Measurements from ENCODE around the gene NAIF1. TPM values are rescaled to one million over a fixed set of nuclear protein-coding genes. Genes with fewer than 3 reads are reported as not detected.

NAIF1 gene
- polyA plus RNA-seq, 1 donor from 2014 or later = 9.9 TPM

DNA sequence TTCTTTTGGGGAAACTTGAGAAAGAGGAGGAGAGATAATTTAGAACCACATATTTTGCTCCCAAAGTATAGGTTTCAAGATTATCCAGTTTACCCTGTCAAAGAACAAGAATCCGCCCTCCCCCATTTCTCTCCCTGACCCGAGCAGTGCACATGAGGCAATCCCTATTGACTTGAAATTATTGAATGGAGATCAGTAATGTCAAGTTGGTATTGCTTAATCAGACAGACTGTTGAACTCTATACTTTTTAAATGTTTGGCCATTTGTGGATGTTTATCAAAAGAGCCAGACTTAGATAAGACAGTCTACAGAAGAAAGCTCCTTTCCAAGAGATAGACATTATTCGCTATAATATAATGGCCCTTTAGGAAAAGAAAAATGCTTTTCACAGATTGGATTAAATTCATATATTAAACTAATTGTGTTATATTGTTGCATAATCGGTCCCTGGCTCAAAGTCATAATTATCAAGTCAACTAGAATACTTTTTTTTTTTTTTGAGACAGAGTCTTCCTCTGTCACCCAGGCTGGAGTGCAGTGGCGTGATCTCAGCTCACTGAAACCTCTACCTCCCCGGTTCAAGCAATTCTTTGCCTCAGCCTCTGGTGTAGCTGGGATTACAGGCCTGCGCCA lies 6.2 kb upstream of the NAIF1 start:
- Histone ChIP-seq H3K4me2 (ENCODE audit: low read length) (no peak overlapping the region), H3K27ac (ENCODE audit: low read length) (no peak overlapping the region), H3K9me3 (ENCODE audit: low read length) (no peaks in the 10 kb centered on the region), H3K9ac (ENCODE audit: low read length) (no peak overlapping the region), H2AFZ (ENCODE audit: low read depth, low read length) (no peak overlapping the region), H4K20me1 (ENCODE audit: insufficient read depth) (no peaks in the 10 kb centered on the region), H3K4me3 (ENCODE audit: low read length) (no peak overlapping the region), H3F3A (ENCODE audit: insufficient read depth, low read length, poor library complexity, severe bottlenecking) (no peaks in the 10 kb centered on the region), H3K79me2 (replicated peaks; ENCODE audit: insufficient read depth, low read length) (peaks cover 11% of the 10 kb centered on the region), H3K27me3 (ENCODE audit: insufficient read depth, low read depth, low read length) (no peaks in the 10 kb centered on the region), H3K36me3 (ENCODE audit: insufficient read depth, low read length) (no peaks in the 10 kb centered on the region), H3K9me2 (ENCODE audit: insufficient read depth, low read length) (no peaks in the 10 kb centered on the region)
- no peak for TF ChIP-seq EZH2 (IDR thresholded peaks at IDR 0.05; ENCODE audit: borderline replicate concordance, insufficient read depth, low read length, poor library complexity, severe bottlenecking)
- TF ChIP-seq, protein P1, sequence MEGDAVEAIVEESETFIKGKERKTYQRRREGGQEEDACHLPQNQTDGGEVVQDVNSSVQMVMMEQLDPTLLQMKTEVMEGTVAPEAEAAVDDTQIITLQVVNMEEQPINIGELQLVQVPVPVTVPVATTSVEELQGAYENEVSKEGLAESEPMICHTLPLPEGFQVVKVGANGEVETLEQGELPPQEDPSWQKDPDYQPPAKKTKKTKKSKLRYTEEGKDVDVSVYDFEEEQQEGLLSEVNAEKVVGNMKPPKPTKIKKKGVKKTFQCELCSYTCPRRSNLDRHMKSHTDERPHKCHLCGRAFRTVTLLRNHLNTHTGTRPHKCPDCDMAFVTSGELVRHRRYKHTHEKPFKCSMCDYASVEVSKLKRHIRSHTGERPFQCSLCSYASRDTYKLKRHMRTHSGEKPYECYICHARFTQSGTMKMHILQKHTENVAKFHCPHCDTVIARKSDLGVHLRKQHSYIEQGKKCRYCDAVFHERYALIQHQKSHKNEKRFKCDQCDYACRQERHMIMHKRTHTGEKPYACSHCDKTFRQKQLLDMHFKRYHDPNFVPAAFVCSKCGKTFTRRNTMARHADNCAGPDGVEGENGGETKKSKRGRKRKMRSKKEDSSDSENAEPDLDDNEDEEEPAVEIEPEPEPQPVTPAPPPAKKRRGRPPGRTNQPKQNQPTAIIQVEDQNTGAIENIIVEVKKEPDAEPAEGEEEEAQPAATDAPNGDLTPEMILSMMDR (IDR thresholded peaks at IDR 0.05; ENCODE audit: poor library complexity, severe bottlenecking) = no peak
- no peak for TF ChIP-seq MXI1 (conservative IDR thresholded peaks at IDR 0.05; ENCODE audit: poor library complexity, severe bottlenecking)
- TF ChIP-seq POLR2AphosphoS5 (IDR thresholded peaks at IDR 0.05) = no peak
- TF ChIP-seq, protein P2, sequence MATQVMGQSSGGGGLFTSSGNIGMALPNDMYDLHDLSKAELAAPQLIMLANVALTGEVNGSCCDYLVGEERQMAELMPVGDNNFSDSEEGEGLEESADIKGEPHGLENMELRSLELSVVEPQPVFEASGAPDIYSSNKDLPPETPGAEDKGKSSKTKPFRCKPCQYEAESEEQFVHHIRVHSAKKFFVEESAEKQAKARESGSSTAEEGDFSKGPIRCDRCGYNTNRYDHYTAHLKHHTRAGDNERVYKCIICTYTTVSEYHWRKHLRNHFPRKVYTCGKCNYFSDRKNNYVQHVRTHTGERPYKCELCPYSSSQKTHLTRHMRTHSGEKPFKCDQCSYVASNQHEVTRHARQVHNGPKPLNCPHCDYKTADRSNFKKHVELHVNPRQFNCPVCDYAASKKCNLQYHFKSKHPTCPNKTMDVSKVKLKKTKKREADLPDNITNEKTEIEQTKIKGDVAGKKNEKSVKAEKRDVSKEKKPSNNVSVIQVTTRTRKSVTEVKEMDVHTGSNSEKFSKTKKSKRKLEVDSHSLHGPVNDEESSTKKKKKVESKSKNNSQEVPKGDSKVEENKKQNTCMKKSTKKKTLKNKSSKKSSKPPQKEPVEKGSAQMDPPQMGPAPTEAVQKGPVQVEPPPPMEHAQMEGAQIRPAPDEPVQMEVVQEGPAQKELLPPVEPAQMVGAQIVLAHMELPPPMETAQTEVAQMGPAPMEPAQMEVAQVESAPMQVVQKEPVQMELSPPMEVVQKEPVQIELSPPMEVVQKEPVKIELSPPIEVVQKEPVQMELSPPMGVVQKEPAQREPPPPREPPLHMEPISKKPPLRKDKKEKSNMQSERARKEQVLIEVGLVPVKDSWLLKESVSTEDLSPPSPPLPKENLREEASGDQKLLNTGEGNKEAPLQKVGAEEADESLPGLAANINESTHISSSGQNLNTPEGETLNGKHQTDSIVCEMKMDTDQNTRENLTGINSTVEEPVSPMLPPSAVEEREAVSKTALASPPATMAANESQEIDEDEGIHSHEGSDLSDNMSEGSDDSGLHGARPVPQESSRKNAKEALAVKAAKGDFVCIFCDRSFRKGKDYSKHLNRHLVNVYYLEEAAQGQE (IDR thresholded peaks at IDR 0.05; ENCODE audit: borderline replicate concordance) = no peak
- no peak for TF ChIP-seq EP300 (conservative IDR thresholded peaks at IDR 0.05; ENCODE audit: poor library complexity, severe bottlenecking)
- no peak for TF ChIP-seq TAF1 (IDR thresholded peaks at IDR 0.05; ENCODE audit: low read depth)
- TF ChIP-seq RAD21 (conservative IDR thresholded peaks at IDR 0.05) = no peak
- no peak for TF ChIP-seq SMC3 (conservative IDR thresholded peaks at IDR 0.05; ENCODE audit: poor library complexity)

DNA sequence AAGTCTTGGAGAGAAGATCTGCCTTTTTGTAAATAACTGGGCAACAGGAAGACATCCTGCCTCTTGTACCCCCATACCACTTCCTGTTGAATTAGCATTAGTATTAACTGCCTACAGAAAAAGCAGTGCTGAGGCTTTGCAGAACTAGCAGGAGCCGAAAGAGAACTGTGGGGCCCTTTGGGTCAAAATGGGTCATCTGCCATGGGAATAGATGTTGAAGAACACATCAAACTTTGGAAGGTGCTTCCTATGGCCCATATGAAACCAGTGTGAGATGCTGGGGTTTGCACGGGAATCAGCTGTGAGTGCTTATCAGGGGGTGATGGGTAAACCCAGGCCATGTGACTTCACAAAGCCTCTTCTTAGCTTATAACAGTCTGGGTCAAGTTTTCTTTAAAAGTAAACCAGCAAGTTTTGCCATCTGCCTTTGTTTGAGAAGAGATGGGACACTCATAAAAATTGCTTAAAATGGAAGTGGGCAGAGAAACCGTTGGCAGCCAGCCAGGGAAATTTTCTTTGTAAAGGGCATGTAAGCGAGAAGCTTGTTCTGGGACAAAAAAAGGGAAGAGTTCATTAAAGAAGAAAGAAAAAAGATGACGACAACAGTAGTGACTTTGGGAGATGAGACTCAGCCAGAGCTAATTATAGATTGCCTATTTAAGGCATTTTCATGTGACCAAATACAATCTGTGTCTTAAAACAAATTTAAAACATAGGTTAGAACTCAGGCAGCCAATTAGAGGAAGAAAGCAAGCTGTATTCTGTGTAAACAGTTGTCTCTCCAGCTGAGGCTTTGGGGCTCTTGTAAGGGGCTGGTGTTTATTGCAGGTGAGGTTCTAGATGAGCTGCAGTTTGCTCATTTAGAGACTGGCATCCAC lies 5.3 kb upstream of the NAIF1 start:
- Histone ChIP-seq H3K79me2 (replicated peaks; ENCODE audit: insufficient read depth, low read length) (peaks cover 11% of the 10 kb centered on the region), H3K9me3 (ENCODE audit: low read length) (no peaks in the 10 kb centered on the region), H3K4me3 (ENCODE audit: low read length) (no peak overlapping the region), H3K27ac (ENCODE audit: low read length) (no peak overlapping the region), H3F3A (ENCODE audit: insufficient read depth, low read length, poor library complexity, severe bottlenecking) (no peaks in the 10 kb centered on the region), H3K4me2 (ENCODE audit: low read length) (no peak overlapping the region), H3K9me2 (ENCODE audit: insufficient read depth, low read length) (no peaks in the 10 kb centered on the region), H3K27me3 (ENCODE audit: insufficient read depth, low read depth, low read length) (no peaks in the 10 kb centered on the region), H4K20me1 (ENCODE audit: insufficient read depth) (no peaks in the 10 kb centered on the region), H2AFZ (ENCODE audit: low read depth, low read length) (no peak overlapping the region), H3K9ac (ENCODE audit: low read length) (no peak overlapping the region), H3K36me3 (ENCODE audit: insufficient read depth, low read length) (no peaks in the 10 kb centered on the region)
- TF ChIP-seq EP300 (conservative IDR thresholded peaks at IDR 0.05; ENCODE audit: poor library complexity, severe bottlenecking) (no peak), SMC3 (conservative IDR thresholded peaks at IDR 0.05; ENCODE audit: poor library complexity) (no peak), POLR2AphosphoS5 (IDR thresholded peaks at IDR 0.05) (no peak), MXI1 (conservative IDR thresholded peaks at IDR 0.05; ENCODE audit: poor library complexity, severe bottlenecking) (no peak), RAD21 (conservative IDR thresholded peaks at IDR 0.05) (no peak), TAF1 (IDR thresholded peaks at IDR 0.05; ENCODE audit: low read depth) (no peak), EZH2 (IDR thresholded peaks at IDR 0.05; ENCODE audit: borderline replicate concordance, insufficient read depth, low read length, poor library complexity, severe bottlenecking) (no peak)
- TF ChIP-seq, protein P2 (IDR thresholded peaks at IDR 0.05; ENCODE audit: borderline replicate concordance) = no peak
- TF ChIP-seq, protein P1 (IDR thresholded peaks at IDR 0.05; ENCODE audit: poor library complexity, severe bottlenecking) = no peak
